H1 (cell line): ENCODE results near the gene FGD6. TPM values are rescaled to one million over a fixed set of nuclear protein-coding genes. Genes with fewer than 3 reads are reported as not detected.

Source experiments
- CTCF ChIA-PET: fragments of 300-600 bp; sonication (Branson Sonifier 250); formaldehyde crosslinking; loops from one replicate; lab custom pipeline; 2021; ENCODE audit not compliant: partially characterized antibody; lab: Charles Lee
- POLR2A ChIA-PET: fragments of 300-600 bp; sonication (Branson Sonifier 250); formaldehyde crosslinking; loops from one replicate; lab custom pipeline; 2021; ENCODE audit warnings: inconsistent platforms; ENCODE audit not compliant: partially characterized antibody; lab: Charles Lee
- DNase-seq, 2 experiments: peaks; one replicate each; pipeline versions ENCODE4 v3.0.0 to v3.0.0-alpha.2; 2010 to 2022; ENCODE audit warnings: low spot score in 2 of 2, low read depth in 1 of 2, mixed read lengths in 1 of 2
- FAIRE-seq: peaks from 2 replicates; lab custom pipeline; 2011; peaks lifted over from hg19 to GRCh38; lab: Jason Lieb, UNC
- H2AFZ ChIP-seq: 2 replicates; pipeline ENCODE4 v1.8.1; 2012; ENCODE audit warnings: low read length, inconsistent platforms
- H2AK5ac ChIP-seq: 2 replicates; pipeline ENCODE4 v1.6.1; 2013; ENCODE audit warnings: low read depth, low read length
- H2BK120ac ChIP-seq: replicated peaks from 2 replicates; pipeline ENCODE3; 2013; ENCODE audit warnings: low read depth, low read length, inconsistent platforms
- H2BK12ac ChIP-seq: 2 replicates; pipeline ENCODE4 v1.6.1; 2013; ENCODE audit warnings: low read depth, low read length
- H2BK15ac ChIP-seq: 2 replicates; pipeline ENCODE4 v1.6.1; 2013; ENCODE audit warnings: low read length
- H2BK20ac ChIP-seq: 2 replicates; pipeline ENCODE4 v1.6.1; 2013; ENCODE audit warnings: low read length
- H2BK5ac ChIP-seq: 2 replicates; pipeline ENCODE4 v1.6.1; 2013; ENCODE audit warnings: low read depth, low read length
- H3K14ac ChIP-seq: 2 replicates; pipeline ENCODE4 v1.6.1; 2013; ENCODE audit warnings: inconsistent platforms; ENCODE audit not compliant: insufficient read length
- H3K18ac ChIP-seq: 2 replicates; pipeline ENCODE4 v1.6.1; 2013; ENCODE audit warnings: low read length; ENCODE audit errors: extremely low read depth
- H3K23ac ChIP-seq: 2 replicates; pipeline ENCODE4 v1.6.1; 2013; ENCODE audit warnings: inconsistent platforms; ENCODE audit not compliant: insufficient read length
- H3K23me2 ChIP-seq: 2 replicates; pipeline ENCODE4 v1.6.1; 2013; ENCODE audit warnings: low read depth, low read length
- H3K27ac ChIP-seq: 2 replicates; pipeline ENCODE4 v1.6.1; 2011; ENCODE audit warnings: low read depth, low read length, inconsistent platforms
- H3K27me3 ChIP-seq, 4 experiments: replicated peaks in 1 of 4; 1 replicate in 1 of 4; 2 replicates in 3 of 4; pipeline versions ENCODE4 v1.6.1 to v1.8.1; 2011 to 2013; ENCODE audit warnings: low read length in 3 of 4, mild to moderate bottlenecking in 3 of 4, inconsistent platforms in 2 of 4, mixed read lengths in 2 of 4, moderate library complexity in 1 of 4; ENCODE audit not compliant: control insufficient read depth in 3 of 4, insufficient read depth in 3 of 4; ENCODE audit errors: extremely low read depth in 1 of 4
- H3K36me3 ChIP-seq, 4 experiments: 2 replicates each; pipeline versions ENCODE4 v1.6.1 to v1.8.1; 2011 to 2013; ENCODE audit warnings: mild to moderate bottlenecking in 4 of 4, low read length in 3 of 4, moderate library complexity in 2 of 4, control low read depth in 1 of 4, inconsistent platforms in 1 of 4; ENCODE audit not compliant: insufficient read depth in 4 of 4, control insufficient read depth in 2 of 4
- H3K4ac ChIP-seq: replicated peaks from 2 replicates; pipeline ENCODE3; 2013; ENCODE audit warnings: low read length, low read depth, mixed read lengths, inconsistent platforms; ENCODE audit not compliant: insufficient read length
- H3K4me1 ChIP-seq, 4 experiments: replicated peaks in 1 of 4; 1 replicate in 1 of 4; 2 replicates in 3 of 4; pipeline versions ENCODE4 v1.6.1 to v1.8.1; 2011 to 2013; ENCODE audit warnings: low read length in 3 of 4, inconsistent platforms in 2 of 4, mixed read lengths in 1 of 4; ENCODE audit not compliant: insufficient read depth in 4 of 4, control insufficient read depth in 3 of 4
- H3K4me2 ChIP-seq, 2 experiments: 2 replicates each; pipeline versions ENCODE4 v1.6.1 to v1.8.1; 2011 to 2013; ENCODE audit warnings: low read depth in 2 of 2, low read length in 2 of 2, control low read depth in 1 of 2, inconsistent platforms in 1 of 2, mild to moderate bottlenecking in 1 of 2; ENCODE audit not compliant: insufficient read depth in 1 of 2
- H3K4me3 ChIP-seq, 4 experiments: fragments of 200-600, 300-600 bp in 1 of 4; sonication (generic), shearing (Covaris generic), sonication (Bioruptor Twin) in 1 of 4; 2 replicates each; pipeline versions ENCODE4 v1.5.1 to v1.8.1; 2011 to 2016; ENCODE audit warnings: low read length in 4 of 4, low read depth in 3 of 4, control low read depth in 2 of 4, inconsistent platforms in 2 of 4, mild to moderate bottlenecking in 2 of 4, mixed read lengths in 1 of 4, moderate library complexity in 1 of 4; ENCODE audit not compliant: insufficient read depth in 2 of 4; ENCODE audit errors: extremely low read depth in 1 of 4
- H3K56ac ChIP-seq: replicated peaks from 2 replicates; pipeline ENCODE3; 2013; ENCODE audit warnings: low read depth, mild to moderate bottlenecking, mixed read lengths, low read length, inconsistent platforms; ENCODE audit not compliant: insufficient read length
- H3K79me1 ChIP-seq: 2 replicates; pipeline ENCODE4 v1.6.1; 2013; ENCODE audit warnings: low read depth, low read length, control low read depth
- H3K79me2 ChIP-seq, 2 experiments: 2 replicates each; pipeline versions ENCODE4 v1.6.1 to v1.8.1; 2012 to 2013; ENCODE audit warnings: low read length in 2 of 2, mild to moderate bottlenecking in 2 of 2, inconsistent platforms in 1 of 2; ENCODE audit not compliant: insufficient read depth in 2 of 2, control insufficient read depth in 1 of 2
- H3K9ac ChIP-seq, 4 experiments: replicated peaks in 1 of 4; 1 replicate in 1 of 4; 2 replicates in 3 of 4; pipeline versions ENCODE4 v1.6.1 to v1.8.1; 2011 to 2013; ENCODE audit warnings: low read depth in 3 of 4, low read length in 3 of 4, control low read depth in 2 of 4, mild to moderate bottlenecking in 2 of 4, moderate library complexity in 2 of 4, inconsistent platforms in 1 of 4; ENCODE audit errors: extremely low read depth in 1 of 4
- H3K9me3 ChIP-seq, 2 experiments: 2 replicates each; pipeline versions ENCODE4 v1.6.1 to v1.8.1; 2012 to 2013; ENCODE audit warnings: mild to moderate bottlenecking in 2 of 2, moderate library complexity in 2 of 2, control low read depth in 1 of 2, inconsistent platforms in 1 of 2, low read depth in 1 of 2, low read length in 1 of 2, mixed read lengths in 1 of 2; ENCODE audit not compliant: insufficient read depth in 2 of 2
- H4K20me1 ChIP-seq, 2 experiments: replicated peaks in 1 of 2; 2 replicates each; pipeline versions ENCODE3 to v1.8.1; 2011 to 2013; ENCODE audit warnings: inconsistent platforms in 2 of 2, low read length in 2 of 2, mild to moderate bottlenecking in 1 of 2; ENCODE audit not compliant: insufficient read depth in 2 of 2, control insufficient read depth in 1 of 2
- H4K5ac ChIP-seq: 2 replicates; pipeline ENCODE4 v1.6.1; 2013; ENCODE audit warnings: low read length, low read depth, mixed read lengths, inconsistent platforms; ENCODE audit not compliant: insufficient read length
- H4K8ac ChIP-seq: 2 replicates; pipeline ENCODE4 v1.8.0; 2013; ENCODE audit warnings: mild to moderate bottlenecking, moderate library complexity, low read length, inconsistent platforms; ENCODE audit not compliant: insufficient read depth; ENCODE audit errors: extremely low read depth
- H4K91ac ChIP-seq: replicated peaks from 2 replicates; pipeline ENCODE3; 2013; ENCODE audit warnings: low read length, mixed read lengths, inconsistent platforms; ENCODE audit not compliant: insufficient read length
- BACH1 ChIP-seq: IDR thresholded peaks from 2 replicates; pipeline ENCODE4 v1.6.1; 2012; ENCODE audit warnings: low read length, improper control_type of control experiment
- BCL11A ChIP-seq, 2 experiments: IDR thresholded peaks; one replicate each; pipeline ENCODE4 v1.6.1; 2011; ENCODE audit warnings: low read depth in 2 of 2, low read length in 2 of 2, mild to moderate bottlenecking in 2 of 2
- CHD2 ChIP-seq: IDR thresholded peaks from 2 replicates; pipeline ENCODE4 v1.6.1; 2012; ENCODE audit warnings: low read length, improper control_type of control experiment
- E2F6 ChIP-seq: IDR thresholded peaks from 2 replicates; pipeline ENCODE4 v1.6.1; 2012; ENCODE audit warnings: inconsistent platforms
- EZH2 ChIP-seq: fragments of 200-600 bp; sonication (generic); IDR thresholded peaks from 2 replicates; pipeline ENCODE4 v1.7.1; 2012; ENCODE audit warnings: low read depth, mild to moderate bottlenecking, moderate library complexity, low read length, inconsistent platforms; ENCODE audit not compliant: severe bottlenecking
- POLR2AphosphoS5 ChIP-seq: IDR thresholded peaks from 2 replicates; pipeline ENCODE4 v1.6.1; 2011; ENCODE audit warnings: low read depth, low read length
- RFX5 ChIP-seq: IDR thresholded peaks from 2 replicates; pipeline ENCODE4 v1.6.1; 2011; ENCODE audit warnings: low read depth, low read length, improper control_type of control experiment, borderline replicate concordance
- SIRT6 ChIP-seq: IDR thresholded peaks from one replicate; pipeline ENCODE4 v1.7.1; 2012; ENCODE audit warnings: low read length, inconsistent platforms
- SIX5 ChIP-seq: IDR thresholded peaks from 2 replicates; pipeline ENCODE4 v1.6.1; 2011; ENCODE audit warnings: mild to moderate bottlenecking, low read depth, low read length
- SP1 ChIP-seq: IDR thresholded peaks from 2 replicates; pipeline ENCODE4 v1.6.1; 2011; ENCODE audit warnings: low read depth, low read length
- WGBS, 2 experiments: shearing (Covaris generic) in 1 of 2; methylation state at CpG; one replicate each; pipeline versions ENCODE4 v1.1.6 to v1.1.7; 2013 to 2015; ENCODE audit warnings: low lambda C conversion rate in 2 of 2, mixed read lengths in 2 of 2, inconsistent platforms in 1 of 2, low coverage in 1 of 2, missing lambda C conversion rate in 1 of 2; ENCODE audit not compliant: insufficient replicate concordance in 2 of 2, insufficient coverage in 1 of 2, insufficient read length in 1 of 2; ENCODE audit errors: extremely low coverage in 1 of 2, missing lambda C conversion rate in 1 of 2; 5-methylcytosine and 5-hydroxymethylcytosine counted together
- polyA plus RNA-seq, 7 experiments: library from polyadenylated mRNA; depleted of rRNA in 3 of 7; stranded (reverse) in 5 of 7; unstranded in 2 of 7; fragments of >200 nt in 5 of 7; fragments of 200-250 nt in 2 of 7; gene quantifications; 1 replicate in 5 of 7; 2 replicates in 1 of 7; 4 replicates in 1 of 7; pipeline versions ENCODE4 v1.2.1 to v1.2.3, GENCODE V29; 2011 to 2013; ENCODE audit warnings: missing spikeins in 2 of 7, mixed read lengths in 2 of 7
- total RNA-seq: library from RNA; stranded (reverse); fragmentation: NEBNext Ultra II Directional; extraction: Animal tissue kit (Norgen Biotek cat#: 25700); gene quantifications from 2 replicates; pipeline ENCODE4 v1.2.1, GENCODE V29; 2021
- TF ChIP-seq, protein P1 (sequence below): IDR thresholded peaks from 2 replicates; pipeline ENCODE4 v1.6.1; 2011; ENCODE audit warnings: low read length, improper control_type of control experiment

The FGD6 gene
- total and polyA plus RNA-seq, 2 of the 8 experiments (the other 6 are each of a cell fraction or from before 2014, with no cell fraction given): 12.2 to 24.3 TPM

GRCh38 chr12:95099270-95099790 is 117.9 kb downstream of the FGD6 start:
- Histone ChIP-seq H3K23ac (no peak overlapping the region), H4K91ac (no peak overlapping the region), H3K18ac (no peak overlapping the region), H2BK15ac (no peak overlapping the region), H3K23me2 (no peaks in the 10 kb centered on the region), H3K14ac (no peak overlapping the region), H3K4me3 (no peak overlapping the region), H2BK5ac (no peak overlapping the region; the same call in 1 of the 2 replicates), H3K4me2 (no peak overlapping the region), H3K79me2 (no peaks in the 10 kb centered on the region), H3K79me1 (no peaks in the 10 kb centered on the region), H4K5ac (no peak overlapping the region), H2BK20ac (no peak overlapping the region), H4K8ac (no peak overlapping the region), H2AK5ac (no peak overlapping the region), H3K4me1 (no peaks in the 10 kb centered on the region), H4K20me1 (peaks cover 3% of the 10 kb centered on the region in 2 experiments), H3K9me3 (no peaks in the 10 kb centered on the region), H2BK12ac (no peak overlapping the region), H2BK120ac (no peak overlapping the region), H3K27ac (no peak overlapping the region), H3K56ac (no peak overlapping the region), H3K27me3 (no peaks in the 10 kb centered on the region), H3K36me3 (peaks cover 2 to 30% (median 16%) of the 10 kb centered on the region in 4 experiments), H3K9ac (no peak overlapping the region), H2AFZ (no peak overlapping the region), H3K4ac (no peak overlapping the region)
- TF ChIP-seq E2F6 (no peak), SIRT6 (no peak), SIX5 (no peak), SP1 (no peak), RFX5 (no peak), BACH1 (no peak), BCL11A (IDR thresholded peaks at IDR 0.05; ENCODE audit: low read depth in 2 of 2, low read length in 2 of 2) (no peak), EZH2 (no peak), POLR2AphosphoS5 (no peak), CHD2 (no peak)
- TF ChIP-seq, protein P1, sequence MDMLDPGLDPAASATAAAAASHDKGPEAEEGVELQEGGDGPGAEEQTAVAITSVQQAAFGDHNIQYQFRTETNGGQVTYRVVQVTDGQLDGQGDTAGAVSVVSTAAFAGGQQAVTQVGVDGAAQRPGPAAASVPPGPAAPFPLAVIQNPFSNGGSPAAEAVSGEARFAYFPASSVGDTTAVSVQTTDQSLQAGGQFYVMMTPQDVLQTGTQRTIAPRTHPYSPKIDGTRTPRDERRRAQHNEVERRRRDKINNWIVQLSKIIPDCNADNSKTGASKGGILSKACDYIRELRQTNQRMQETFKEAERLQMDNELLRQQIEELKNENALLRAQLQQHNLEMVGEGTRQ: no peak
- ChIA-PET POLR2A (interaction anchor here (0.7 kb wide), 1 partner anchor 10 kb away, joined by 3 read pairs; no protein-coding TSS in a partner anchor), CTCF (interaction anchor here (0.7 to 2.7 kb wide), 4 partner anchors 8 to 1989 kb away, joined by 3 to 13 read pairs (median 3); no protein-coding TSS in a partner anchor)
- DNase-seq (no peak), FAIRE-seq (no peak)
- WGBS, 2 experiments: 90% methylated on average over 4 of the region's 4 CpGs; no CpG with 5 or more reads in 1 of the 2 experiments
